CD14-positive monocyte (primary cell): Measurements from ENCODE around the gene ATXN7L1. TPM values are rescaled to one million over a fixed set of nuclear protein-coding genes. Genes with fewer than 3 reads are reported as not detected.

ENCODE experiments used
- DNase-seq, 3 donors: peaks; one replicate each; pipeline ENCODE4 v3.0.0-alpha.2; 2011 to 2022
- H2AFZ ChIP-seq: 2 replicates; pipeline ENCODE4 v1.6.0; 2012; ENCODE audit warnings: mild to moderate bottlenecking, low read depth, low read length, inconsistent platforms; ENCODE audit not compliant: insufficient read depth, poor library complexity, severe bottlenecking
- H3K27ac ChIP-seq, 2 donors: 1 replicate in 1 of 2; 2 replicates in 1 of 2; pipeline ENCODE4 v1.5.1; 2012 to 2013; ENCODE audit warnings: low read length in 2 of 2, control low read depth in 1 of 2, inconsistent platforms in 1 of 2, low read depth in 1 of 2, mild to moderate bottlenecking in 1 of 2
- H3K27me3 ChIP-seq, 2 donors: one replicate each; pipeline versions ENCODE4 v1.6.0 to v1.6.1; 2011 to 2013; ENCODE audit warnings: low read length in 2 of 2; ENCODE audit not compliant: control insufficient read depth in 2 of 2, insufficient read depth in 2 of 2
- H3K36me3 ChIP-seq, 2 donors: replicated peaks in 1 of 2; 1 replicate in 1 of 2; 2 replicates in 1 of 2; pipeline versions ENCODE4 v1.5.1 to v1.6.1; 2012 to 2013; ENCODE audit warnings: low read length in 2 of 2, control low read depth in 1 of 2, inconsistent platforms in 1 of 2, mild to moderate bottlenecking in 1 of 2; ENCODE audit not compliant: insufficient read depth in 2 of 2, control insufficient read depth in 1 of 2
- H3K4me1 ChIP-seq, 2 donors: 1 replicate in 1 of 2; 2 replicates in 1 of 2; pipeline versions ENCODE4 v1.5.1 to v1.6.1; 2012 to 2013; ENCODE audit warnings: low read length in 2 of 2, control low read depth in 1 of 2, inconsistent platforms in 1 of 2, mild to moderate bottlenecking in 1 of 2, moderate library complexity in 1 of 2; ENCODE audit not compliant: insufficient read depth in 2 of 2, control insufficient read depth in 1 of 2
- H3K4me2 ChIP-seq: replicated peaks from 2 replicates; pipeline ENCODE3; 2012; ENCODE audit warnings: low read length, moderate library complexity, mild to moderate bottlenecking; ENCODE audit not compliant: poor library complexity, severe bottlenecking; ENCODE audit errors: extremely low read depth
- H3K4me3 ChIP-seq, 3 experiments: fragments of 200-600 bp in 1 of 3; sonication (generic) in 1 of 3; replicated peaks in 1 of 3; 1 replicate in 2 of 3; 2 replicates in 1 of 3; pipeline ENCODE4 v1.5.1; 2011 to 2013; ENCODE audit warnings: low read length in 3 of 3, mild to moderate bottlenecking in 3 of 3, control low read depth in 2 of 3, low read depth in 2 of 3, inconsistent platforms in 1 of 3, moderate library complexity in 1 of 3
- H3K79me2 ChIP-seq: 2 replicates; pipeline ENCODE4 v1.6.0; 2012; ENCODE audit warnings: mild to moderate bottlenecking, control low read depth, inconsistent platforms, low read length, moderate library complexity; ENCODE audit not compliant: insufficient read depth
- H3K9ac ChIP-seq: 2 replicates; pipeline ENCODE4 v1.6.0; 2017; ENCODE audit warnings: low read length, mild to moderate bottlenecking; ENCODE audit not compliant: insufficient read depth, poor library complexity, severe bottlenecking
- H3K9me3 ChIP-seq, 2 donors: replicated peaks in 1 of 2; 1 replicate in 1 of 2; 2 replicates in 1 of 2; pipeline versions ENCODE4 v1.5.1 to v1.6.1; 2012 to 2013; ENCODE audit warnings: low read length in 2 of 2, control low read depth in 1 of 2; ENCODE audit not compliant: control insufficient read depth in 1 of 2, insufficient read depth in 1 of 2
- H4K20me1 ChIP-seq: 2 replicates; pipeline ENCODE4 v1.6.0; 2012; ENCODE audit warnings: mild to moderate bottlenecking, low read length, control low read depth, moderate library complexity; ENCODE audit not compliant: insufficient read depth
- H3K27ac Mint-ChIP-seq, 7 donors: one replicate each; pipeline ENCODE4 v1.8.0; 2020; ENCODE audit warnings: mild to moderate bottlenecking in 7 of 7, mixed read lengths in 7 of 7, moderate library complexity in 6 of 7, inconsistent platforms in 2 of 7
- H3K27me3 Mint-ChIP-seq, 3 donors: one replicate each; pipeline ENCODE4 v1.8.0; 2021 to 2022; ENCODE audit warnings: low read depth in 3 of 3, mild to moderate bottlenecking in 3 of 3, mixed read lengths in 3 of 3, moderate library complexity in 3 of 3, inconsistent platforms in 1 of 3
- H3K36me3 Mint-ChIP-seq, 2 donors: one replicate each; pipeline ENCODE4 v1.8.0; 2020; ENCODE audit warnings: mixed read lengths in 2 of 2, inconsistent platforms in 1 of 2, mild to moderate bottlenecking in 1 of 2
- H3K4me1 Mint-ChIP-seq: one replicate; pipeline ENCODE4 v1.8.0; 2020; ENCODE audit warnings: mild to moderate bottlenecking, mixed read lengths
- H3K4me3 Mint-ChIP-seq, 2 donors: one replicate each; pipeline ENCODE4 v1.8.0; 2020; ENCODE audit warnings: mild to moderate bottlenecking in 2 of 2, mixed read lengths in 2 of 2, moderate library complexity in 1 of 2
- H3K9me3 Mint-ChIP-seq, 7 donors: one replicate each; pipeline ENCODE4 v1.8.0; 2020 to 2022; ENCODE audit warnings: mixed read lengths in 7 of 7, mild to moderate bottlenecking in 6 of 7, moderate library complexity in 6 of 7, inconsistent platforms in 2 of 7
- WGBS: methylation state at CpG from one replicate; pipeline ENCODE4 v1.1.5; 2013; ENCODE audit warnings: missing lambda C conversion rate; ENCODE audit not compliant: insufficient coverage; 5-methylcytosine and 5-hydroxymethylcytosine counted together
- intact Hi-C, 2 donors: fragments of 100-400 bp; cut with micrococcal nuclease; formaldehyde crosslinking; loops; one replicate each; pipeline versions ENCODE4 v1.15.0 to v1.15.1; 2023
- polyA plus RNA-seq, 3 donors: library from polyadenylated mRNA; depleted of rRNA in 1 of 3; unstranded in 2 of 3; stranded (reverse) in 1 of 3; fragments of 300-500 nt in 2 of 3; fragments of >200 nt in 1 of 3; fragmentation: Illumina TruSeq in 2 of 3; gene quantifications; 1 replicate in 2 of 3; 2 replicates in 1 of 3; pipeline ENCODE4 v1.2.3, GENCODE V29; 2012 to 2021
- TF ChIP-seq, protein P1 (sequence below): fragments of 200-600 bp; IDR thresholded peaks from one replicate; pipeline ENCODE4 v1.8.0; 2022; ENCODE audit warnings: antibody characterized with exemption, mild to moderate bottlenecking

ATXN7L1 gene
- polyA plus RNA-seq, 3 donors = 4.5 to 12.2 (median 11.2) TPM

DNA sequence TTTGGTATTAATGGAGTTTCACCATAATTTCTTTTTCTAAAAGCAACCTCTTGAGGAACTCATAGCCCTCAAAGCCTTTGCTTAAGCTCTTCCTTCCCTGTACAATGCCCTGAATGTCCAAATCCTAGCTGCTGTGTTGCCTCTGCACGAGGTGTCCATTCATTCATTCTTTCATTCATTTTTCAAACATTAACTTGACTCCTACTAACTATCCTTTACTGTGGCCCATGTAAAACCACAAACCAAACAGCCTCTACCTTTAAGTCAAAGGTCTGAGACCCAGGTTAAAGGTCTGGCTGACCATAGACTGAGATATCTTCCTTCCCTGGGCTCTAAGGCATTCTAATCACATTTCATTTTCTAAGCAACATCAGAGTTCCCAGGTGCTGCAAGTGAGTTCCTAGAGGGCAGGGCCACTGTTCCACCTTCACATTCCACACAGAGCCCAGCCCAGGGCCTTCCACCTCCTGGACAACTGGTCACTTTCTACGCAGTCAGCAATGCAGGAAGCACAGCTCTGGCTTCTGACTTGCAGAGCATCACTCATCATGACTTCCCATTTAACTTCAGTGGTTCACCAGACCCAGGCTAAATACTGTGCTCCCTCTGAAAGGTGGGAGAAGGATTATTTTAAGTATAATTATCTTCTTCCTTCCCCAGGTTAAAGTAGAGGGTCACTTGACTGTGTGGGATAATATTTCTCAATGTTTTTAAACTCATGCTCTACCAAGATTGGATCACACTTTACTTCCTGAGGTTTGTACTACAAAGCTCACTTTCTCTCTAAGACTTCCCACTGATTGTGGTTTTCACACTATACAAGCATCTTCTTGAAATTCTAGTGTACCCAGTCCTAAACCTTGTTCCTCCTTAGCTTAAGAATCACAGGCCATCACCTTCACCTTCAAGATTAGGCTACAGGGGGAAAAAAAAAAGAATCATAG is 19.1 kb downstream of the ATXN7L1 start:
- Mint-ChIP-seq H3K27me3 (no peaks in the 10 kb centered on the region), H3K9me3 (no peaks in the 10 kb centered on the region), H3K4me1 (peaks cover 11% of the 10 kb centered on the region), H3K27ac (peak overlapping the region in 2 of 7 donors; percentile 15 to 42), H3K4me3 (no peak overlapping the region), H3K36me3 (peaks cover 4 to 9% of the 10 kb centered on the region in 2 donors)
- H3K4me1 ChIP-seq = no peaks in the 10 kb centered on the region
- no peak overlapping the region for H3K4me3 ChIP-seq
- H3K36me3 ChIP-seq = no peaks in the 10 kb centered on the region
- no peak overlapping the region for H2AFZ ChIP-seq
- TF ChIP-seq, protein P1, sequence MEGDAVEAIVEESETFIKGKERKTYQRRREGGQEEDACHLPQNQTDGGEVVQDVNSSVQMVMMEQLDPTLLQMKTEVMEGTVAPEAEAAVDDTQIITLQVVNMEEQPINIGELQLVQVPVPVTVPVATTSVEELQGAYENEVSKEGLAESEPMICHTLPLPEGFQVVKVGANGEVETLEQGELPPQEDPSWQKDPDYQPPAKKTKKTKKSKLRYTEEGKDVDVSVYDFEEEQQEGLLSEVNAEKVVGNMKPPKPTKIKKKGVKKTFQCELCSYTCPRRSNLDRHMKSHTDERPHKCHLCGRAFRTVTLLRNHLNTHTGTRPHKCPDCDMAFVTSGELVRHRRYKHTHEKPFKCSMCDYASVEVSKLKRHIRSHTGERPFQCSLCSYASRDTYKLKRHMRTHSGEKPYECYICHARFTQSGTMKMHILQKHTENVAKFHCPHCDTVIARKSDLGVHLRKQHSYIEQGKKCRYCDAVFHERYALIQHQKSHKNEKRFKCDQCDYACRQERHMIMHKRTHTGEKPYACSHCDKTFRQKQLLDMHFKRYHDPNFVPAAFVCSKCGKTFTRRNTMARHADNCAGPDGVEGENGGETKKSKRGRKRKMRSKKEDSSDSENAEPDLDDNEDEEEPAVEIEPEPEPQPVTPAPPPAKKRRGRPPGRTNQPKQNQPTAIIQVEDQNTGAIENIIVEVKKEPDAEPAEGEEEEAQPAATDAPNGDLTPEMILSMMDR = no peak
- H4K20me1 ChIP-seq = peaks cover 10% of the 10 kb centered on the region
- DNase-seq = no peak
- H3K9ac ChIP-seq = no peak overlapping the region
- 100% methylated on average over 1 of the region's 2 CpGs for WGBS
- H3K9me3 ChIP-seq = no peaks in the 10 kb centered on the region
- H3K79me2 ChIP-seq = no peaks in the 10 kb centered on the region
- intact Hi-C loops = no loop called here
- no peak overlapping the region for H3K4me2 ChIP-seq
- no peak overlapping the region for H3K27ac ChIP-seq
- H3K27me3 ChIP-seq = no peaks in the 10 kb centered on the region

DNA sequence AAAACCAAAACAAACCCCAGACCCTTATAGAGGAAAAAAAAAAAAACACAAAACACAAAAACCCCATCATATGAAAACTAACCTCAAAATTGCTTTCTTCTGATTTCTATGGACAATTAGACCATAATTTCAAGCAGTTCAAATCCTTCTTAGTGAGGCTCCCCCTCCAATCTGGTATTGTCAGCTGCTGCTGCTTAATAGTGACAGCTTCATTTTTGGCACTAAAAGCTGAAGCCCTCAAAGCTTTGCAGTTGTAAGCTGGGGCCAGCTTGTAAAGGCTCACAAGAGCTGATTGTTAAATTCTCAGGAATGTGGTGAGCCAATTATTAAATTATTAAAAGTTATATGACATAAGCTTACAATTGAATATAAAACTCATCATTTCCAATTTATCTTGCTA is 21.9 kb downstream of the ATXN7L1 start:
- Mint-ChIP-seq H3K4me3 (no peak overlapping the region), H3K9me3 (no peaks in the 10 kb centered on the region), H3K27me3 (no peaks in the 10 kb centered on the region), H3K4me1 (peaks cover 13% of the 10 kb centered on the region), H3K36me3 (peaks cover 6 to 7% of the 10 kb centered on the region in 2 donors), H3K27ac (no peak overlapping the region)
- Histone ChIP-seq H3K4me2 (no peak overlapping the region), H3K9ac (no peak overlapping the region), H4K20me1 (peaks cover 16% of the 10 kb centered on the region), H3K4me1 (no peaks in the 10 kb centered on the region), H3K27me3 (no peaks in the 10 kb centered on the region), H3K4me3 (no peak overlapping the region), H2AFZ (no peak overlapping the region), H3K27ac (no peak overlapping the region), H3K9me3 (no peaks in the 10 kb centered on the region), H3K79me2 (no peaks in the 10 kb centered on the region), H3K36me3 (no peaks in the 10 kb centered on the region)
- TF ChIP-seq, protein P1 = no peak
- intact Hi-C loops = no loop called here
- no peak for DNase-seq
